Neural cell (in vitro differentiated cells): Measurements from ENCODE around the gene SLC35E3.

ENCODE experiments used
- EP300 ChIP-seq: fragments of 450-650 bp; conservative IDR thresholded peaks from 2 replicates; pipeline ENCODE4 v1.6.1; 2014; ENCODE audit warnings: antibody characterized with exemption, mild to moderate bottlenecking, moderate library complexity; ENCODE audit not compliant: poor library complexity, severe bottlenecking
- SMC3 ChIP-seq: fragments of 450-650 bp; conservative IDR thresholded peaks from 2 replicates; pipeline ENCODE4 v1.6.1; 2014; ENCODE audit warnings: antibody characterized with exemption, mild to moderate bottlenecking, moderate library complexity; ENCODE audit not compliant: poor library complexity
- TAF1 ChIP-seq: IDR thresholded peaks from 2 replicates; pipeline ENCODE4 v1.6.1; 2012; ENCODE audit warnings: low read depth

DNA sequence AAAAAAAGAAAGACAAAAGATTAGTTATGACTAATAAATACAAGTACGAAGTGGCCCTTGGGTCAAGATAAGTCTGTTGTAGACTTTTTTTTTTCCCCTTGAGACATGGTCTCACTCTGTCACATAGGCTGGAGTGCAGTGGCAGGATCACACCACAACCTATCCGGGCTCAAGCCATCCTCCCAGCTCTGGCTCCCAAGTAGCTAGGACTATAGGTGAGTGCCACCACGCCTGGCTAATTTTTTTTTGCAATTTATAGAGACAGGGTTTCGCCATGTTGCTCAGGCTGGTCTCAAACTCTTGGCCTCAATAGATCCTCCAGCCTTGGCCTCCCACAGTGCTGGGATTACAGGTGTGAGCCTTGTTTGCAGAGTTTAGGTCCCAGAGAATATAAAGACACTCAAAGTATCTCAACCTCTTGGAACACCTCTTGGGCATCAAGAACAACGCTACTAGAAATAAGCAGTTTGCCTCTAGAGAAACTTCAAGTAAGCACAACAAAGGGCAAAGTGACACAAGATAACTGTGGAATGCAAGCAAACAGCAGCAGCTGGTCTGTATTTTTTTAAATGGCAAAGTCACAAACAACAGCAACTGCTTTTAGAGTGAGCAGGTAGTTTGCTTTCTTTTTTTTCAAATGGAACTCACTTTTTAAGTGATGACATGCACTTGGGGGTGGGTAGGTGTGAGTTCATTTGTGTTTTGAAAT is 58.1 kb downstream of the SLC35E3 start:
- TF ChIP-seq SMC3 (no peak), TAF1 (no peak), EP300 (no peak)
